Skin epidermis (tissue), 12 donors: ENCODE results near the gene COL27A1.

Experiments
- H3K27ac ChIP-seq, 21 experiments: fragments of 200-600 bp; sonication (generic) in 11 of 21; one replicate each; pipeline ENCODE4 v1.5.0; 2020; ENCODE audit warnings: mild to moderate bottlenecking in 3 of 21, inconsistent platforms in 2 of 21, moderate library complexity in 2 of 21
- H3K4me3 ChIP-seq, 7 experiments: fragments of 200-600 bp; sonication (generic) in 2 of 7; one replicate each; pipeline ENCODE4 v1.5.0; 2020; ENCODE audit warnings: inconsistent platforms in 2 of 7, mild to moderate bottlenecking in 2 of 7, moderate library complexity in 1 of 7

COL27A1 gene

GRCh38 chr9:114235033-114235661 lies 79.8 kb downstream of the COL27A1 start:
- H3K27ac ChIP-seq, result no peak overlapping the region
- no peak overlapping the region for H3K4me3 ChIP-seq

DNA sequence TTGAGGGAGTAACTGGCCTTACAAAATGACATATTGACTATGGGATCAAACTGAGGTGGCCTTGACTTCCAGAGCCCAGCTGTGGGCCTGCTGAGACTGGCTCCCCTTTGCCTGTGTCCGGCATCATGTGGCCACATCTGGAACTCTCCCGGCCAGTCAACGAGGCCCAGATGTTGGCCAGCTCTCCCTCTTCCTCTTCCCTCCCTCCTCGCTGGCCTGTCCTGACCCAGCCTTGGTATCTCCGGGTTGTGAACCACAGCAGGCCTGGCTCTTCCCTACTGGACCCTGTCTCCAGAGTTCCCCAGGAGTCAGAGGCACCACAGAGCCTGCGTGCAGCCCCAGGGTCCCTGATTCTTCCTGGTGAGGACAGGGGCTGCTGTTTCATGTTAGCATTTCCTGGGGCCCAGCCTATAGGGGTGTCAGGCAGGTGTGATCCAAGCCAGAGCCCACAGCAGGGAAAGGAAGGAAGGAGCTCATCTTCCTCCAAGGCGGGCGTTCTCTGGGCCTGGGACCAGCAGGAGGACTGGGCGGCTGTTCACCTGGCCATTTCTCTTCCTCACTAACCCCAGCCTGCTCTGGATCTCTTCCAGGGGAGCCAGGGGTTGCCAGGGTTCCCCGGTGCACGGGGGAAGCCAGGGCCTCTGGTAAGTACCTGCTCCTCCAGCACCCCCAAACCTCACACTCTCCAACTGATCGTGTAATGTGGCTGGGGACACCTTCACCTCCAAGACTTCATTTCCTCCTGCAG lies 81.2 kb downstream of the COL27A1 start:
- Histone ChIP-seq H3K4me3 (no peak overlapping the region), H3K27ac (peak overlapping the region in 3 of 21 experiments; percentile 16 to 37 (median 21))

GRCh38 chr9:114237247-114237646 lies 81.9 kb downstream of the COL27A1 start:
- Histone ChIP-seq H3K4me3 (no peak overlapping the region), H3K27ac (no peak overlapping the region)

DNA sequence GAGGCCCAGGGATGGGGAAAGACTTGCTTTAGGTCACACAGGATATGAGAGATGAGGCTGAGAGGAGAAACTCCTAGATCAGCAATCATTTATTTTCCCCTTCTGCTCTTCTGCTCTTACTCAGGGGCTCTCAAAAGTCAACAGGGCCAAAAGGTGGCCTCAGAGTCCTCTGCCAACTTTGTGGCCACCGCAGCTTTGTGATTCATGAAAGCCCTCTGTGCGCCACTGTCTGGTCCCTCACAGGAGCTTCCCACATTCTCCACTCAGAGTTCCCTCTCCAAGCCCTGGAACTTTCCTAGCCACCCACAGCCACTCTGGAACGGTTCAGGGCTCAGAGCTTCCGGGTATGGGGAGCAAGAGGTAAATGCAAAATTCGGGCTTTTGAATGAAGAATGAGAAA lies 82.4 kb downstream of the COL27A1 start:
- Histone ChIP-seq H3K27ac (no peak overlapping the region), H3K4me3 (no peak overlapping the region)

GRCh38 chr9:114238472-114238871 lies 83.1 kb downstream of the COL27A1 start:
- Histone ChIP-seq H3K27ac (peak overlapping the region in 1 of 21 experiments; percentile 45), H3K4me3 (no peak overlapping the region)

GRCh38 chr9:114238891-114239875 lies 83.8 kb downstream of the COL27A1 start:
- Histone ChIP-seq H3K27ac (peak overlapping the region in 2 of 21 experiments; percentile 2 to 45), H3K4me3 (no peak overlapping the region)

GRCh38 chr9:114240216-114240615 lies 84.9 kb downstream of the COL27A1 start:
- H3K4me3 ChIP-seq, result no peak overlapping the region
- H3K27ac ChIP-seq, result peak overlapping the region in 2 of 21 experiments; percentile 2 to 14

DNA sequence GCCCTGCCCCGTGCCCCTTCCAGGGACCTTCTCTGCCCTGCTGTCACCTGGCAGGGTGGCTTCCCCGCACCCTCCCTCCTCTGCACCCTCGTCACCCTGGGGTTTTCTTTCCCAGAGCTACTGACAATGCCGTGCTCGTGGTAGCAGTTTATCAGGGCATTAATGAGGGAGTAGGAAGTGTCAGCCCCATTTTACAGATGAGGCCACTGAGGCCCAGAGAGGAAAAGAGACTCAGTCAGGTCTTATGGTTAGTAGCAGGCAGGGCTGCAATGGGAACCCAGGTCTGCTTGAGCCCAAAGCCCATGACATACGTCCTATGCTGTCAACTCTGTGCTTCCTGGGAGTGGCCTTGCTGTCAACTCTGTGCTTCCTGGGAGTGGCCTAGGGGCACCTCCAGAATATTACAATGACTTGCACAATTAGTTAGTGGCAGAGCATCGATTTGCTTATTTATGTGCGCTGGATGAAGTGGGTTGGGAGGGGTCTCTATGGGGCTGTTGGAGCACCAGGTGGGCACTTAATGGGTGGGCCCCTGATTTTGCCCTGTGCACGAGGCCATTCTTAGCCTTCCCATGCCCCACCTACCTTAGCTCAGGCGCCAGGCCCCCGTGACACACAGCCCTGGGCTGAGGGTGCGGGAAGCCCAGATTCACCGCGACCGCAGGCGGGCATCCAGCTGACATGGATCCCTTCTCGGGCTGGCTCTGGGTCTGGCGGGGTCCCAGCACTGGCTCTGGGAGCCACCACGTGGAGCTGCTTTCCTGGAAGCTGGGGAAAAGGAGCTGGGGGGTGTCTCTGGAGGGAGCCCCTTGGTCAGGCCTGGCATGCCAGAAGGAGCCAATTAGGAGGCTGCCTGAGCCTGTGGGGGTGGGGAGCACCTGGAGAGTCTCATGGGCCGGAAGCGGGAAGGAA lies 85.6 kb downstream of the COL27A1 start:
- no peak overlapping the region for H3K4me3 ChIP-seq
- no peak overlapping the region for H3K27ac ChIP-seq

GRCh38 chr9:114242837-114243236 lies 87.5 kb downstream of the COL27A1 start:
- H3K4me3 ChIP-seq, result no peak overlapping the region
- H3K27ac ChIP-seq, result no peak overlapping the region

DNA sequence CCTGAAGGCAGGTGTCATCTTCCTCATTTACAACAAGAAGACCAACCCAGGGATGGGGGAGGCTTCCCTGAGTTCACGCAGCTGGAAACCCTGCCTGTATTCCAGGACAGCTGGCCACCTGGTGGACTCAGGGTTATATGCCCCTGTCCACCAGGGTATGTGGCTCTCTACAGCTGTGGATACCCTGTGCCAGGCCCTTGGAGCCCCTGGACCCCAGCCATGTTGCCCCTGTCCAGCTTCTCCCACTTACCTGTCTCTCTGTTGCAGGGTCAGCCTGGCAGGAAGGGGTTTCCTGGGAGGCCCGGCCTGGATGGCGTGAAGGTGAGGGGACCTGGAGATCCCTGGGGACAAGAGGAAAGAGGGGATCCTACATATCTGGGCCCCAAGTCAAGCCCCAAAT lies 87.9 kb downstream of the COL27A1 start:
- Histone ChIP-seq H3K27ac (no peak overlapping the region), H3K4me3 (no peak overlapping the region)

- Histone ChIP-seq H3K4me3 (no peak overlapping the region), H3K27ac (no peak overlapping the region)
Measured at GRCh38 chr9:114244570-114244969, 89.2 kb downstream of the COL27A1 start.

DNA sequence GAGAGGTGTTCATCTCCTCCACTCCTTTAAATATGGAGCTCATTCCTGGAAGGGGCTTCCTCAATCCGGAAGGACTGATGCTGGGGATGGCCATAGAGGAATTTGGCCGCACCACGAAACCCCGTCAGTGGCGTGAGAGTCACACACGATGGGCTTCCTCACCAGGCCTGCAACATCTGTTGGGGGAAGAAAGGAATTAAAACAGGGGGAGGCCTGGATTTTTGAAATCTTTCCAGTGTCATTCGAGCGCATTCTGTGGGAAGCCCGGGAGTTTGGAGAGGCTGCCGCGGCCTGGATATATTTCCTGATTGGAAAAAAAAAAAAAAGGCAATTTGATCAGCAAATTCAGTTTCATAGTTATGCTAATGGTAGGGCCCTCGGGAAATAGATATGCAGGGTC lies 91.2 kb downstream of the COL27A1 start:
- no peak overlapping the region for H3K4me3 ChIP-seq
- H3K27ac ChIP-seq, result no peak overlapping the region

GRCh38 chr9:114247077-114247476 lies 91.7 kb downstream of the COL27A1 start:
- no peak overlapping the region for H3K4me3 ChIP-seq
- H3K27ac ChIP-seq, result no peak overlapping the region

- Histone ChIP-seq H3K27ac (no peak overlapping the region), H3K4me3 (no peak overlapping the region)
Measured at GRCh38 chr9:114247491-114247890, 92.2 kb downstream of the COL27A1 start.

- no peak overlapping the region for H3K27ac ChIP-seq
- no peak overlapping the region for H3K4me3 ChIP-seq
Measured at GRCh38 chr9:114248299-114248707, 93.0 kb downstream of the COL27A1 start.

GRCh38 chr9:114249424-114250234 lies 94.3 kb downstream of the COL27A1 start:
- H3K4me3 ChIP-seq, result no peak overlapping the region

DNA sequence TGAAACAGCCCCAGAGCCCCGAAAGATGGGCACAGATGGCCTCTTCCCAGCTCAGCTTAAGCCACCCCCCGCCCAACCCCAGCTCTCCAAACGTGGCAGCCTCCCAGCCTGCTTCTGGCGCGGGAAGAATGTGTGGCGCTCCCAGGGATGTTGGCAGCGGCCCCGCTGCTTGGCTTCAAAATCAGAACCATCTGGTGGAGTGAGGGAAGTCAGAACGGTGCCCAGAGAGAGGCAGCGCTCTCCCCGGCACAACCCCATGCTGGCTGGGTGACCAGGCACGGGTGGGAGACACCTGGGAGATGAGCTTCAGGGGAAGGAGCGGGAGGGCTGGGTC lies 94.9 kb downstream of the COL27A1 start:
- H3K27ac ChIP-seq, result peak overlapping the region in 12 of 21 experiments; percentile 17 to 67 (median 51)
- H3K4me3 ChIP-seq, result no peak overlapping the region

More at GRCh38 chr9:114249424-114250234, 94.3 kb downstream of the COL27A1 start:
- peak overlapping the region in 14 of 21 experiments; percentile 12 to 67 (median 48) for H3K27ac ChIP-seq

GRCh38 chr9:114250648-114251047 lies 95.3 kb downstream of the COL27A1 start:
- peak overlapping the region in 3 of 21 experiments; percentile 31 to 67 (median 52) for H3K27ac ChIP-seq
- H3K4me3 ChIP-seq, result no peak overlapping the region
